Measurements from ENCODE around the gene BBIP1.

DNA sequence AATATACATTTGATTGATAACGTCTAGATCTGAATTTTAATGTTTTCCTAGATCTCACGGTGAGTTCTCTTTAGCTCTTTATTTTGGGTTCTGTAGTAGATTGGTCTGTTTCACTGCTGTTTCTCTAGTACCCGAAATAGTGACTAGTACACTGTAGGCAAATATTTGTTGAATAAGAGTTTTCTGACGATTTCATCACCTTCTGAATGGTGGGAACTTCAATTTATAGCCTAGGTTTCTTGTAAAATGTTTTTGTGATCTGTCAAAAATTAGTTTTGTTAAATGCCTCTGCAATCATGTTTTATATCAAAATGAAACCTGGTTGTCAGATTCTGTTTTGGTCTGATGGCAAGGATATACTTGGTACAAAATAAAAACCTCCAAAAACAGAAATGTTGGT lies 37.1 kb downstream of the BBIP1 start:
- TF ChIP-seq POLR2A (IDR thresholded peaks at IDR 0.05) = no peak
- TF ChIP-seq, protein P1, sequence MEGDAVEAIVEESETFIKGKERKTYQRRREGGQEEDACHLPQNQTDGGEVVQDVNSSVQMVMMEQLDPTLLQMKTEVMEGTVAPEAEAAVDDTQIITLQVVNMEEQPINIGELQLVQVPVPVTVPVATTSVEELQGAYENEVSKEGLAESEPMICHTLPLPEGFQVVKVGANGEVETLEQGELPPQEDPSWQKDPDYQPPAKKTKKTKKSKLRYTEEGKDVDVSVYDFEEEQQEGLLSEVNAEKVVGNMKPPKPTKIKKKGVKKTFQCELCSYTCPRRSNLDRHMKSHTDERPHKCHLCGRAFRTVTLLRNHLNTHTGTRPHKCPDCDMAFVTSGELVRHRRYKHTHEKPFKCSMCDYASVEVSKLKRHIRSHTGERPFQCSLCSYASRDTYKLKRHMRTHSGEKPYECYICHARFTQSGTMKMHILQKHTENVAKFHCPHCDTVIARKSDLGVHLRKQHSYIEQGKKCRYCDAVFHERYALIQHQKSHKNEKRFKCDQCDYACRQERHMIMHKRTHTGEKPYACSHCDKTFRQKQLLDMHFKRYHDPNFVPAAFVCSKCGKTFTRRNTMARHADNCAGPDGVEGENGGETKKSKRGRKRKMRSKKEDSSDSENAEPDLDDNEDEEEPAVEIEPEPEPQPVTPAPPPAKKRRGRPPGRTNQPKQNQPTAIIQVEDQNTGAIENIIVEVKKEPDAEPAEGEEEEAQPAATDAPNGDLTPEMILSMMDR (IDR thresholded peaks at IDR 0.05) = no peak
